Sigmoid colon (tissue), 4 donors: ENCODE results near the gene FGFR2.

Experiments used
- POLR2A ChIP-seq, 2 donors: fragments of 450-650 bp; IDR thresholded peaks; one replicate each; pipeline ENCODE4 v1.6.1; 2016; ENCODE audit warnings: antibody characterized with exemption in 2 of 2, mild to moderate bottlenecking in 2 of 2, moderate library complexity in 2 of 2
- POLR2AphosphoS5 ChIP-seq, 4 donors: sonication (generic); formaldehyde crosslinking; IDR thresholded peaks; one replicate each; pipeline ENCODE4 v1.6.1; 2017; ENCODE audit warnings: antibody characterized with exemption in 4 of 4
- TF ChIP-seq, protein P1 (sequence below), 4 experiments: fragments of 450-650 bp in 3 of 4; fragments of 200-600 bp in 1 of 4; IDR thresholded peaks; one replicate each; pipeline ENCODE4 v1.5.1; 2016 to 2019; ENCODE audit warnings: antibody characterized with exemption in 4 of 4, mild to moderate bottlenecking in 3 of 4, moderate library complexity in 2 of 4

- TF ChIP-seq POLR2A (IDR thresholded peaks at IDR 0.05) (no peak), POLR2AphosphoS5 (IDR thresholded peaks at IDR 0.05) (no peak)
- TF ChIP-seq, protein P1, sequence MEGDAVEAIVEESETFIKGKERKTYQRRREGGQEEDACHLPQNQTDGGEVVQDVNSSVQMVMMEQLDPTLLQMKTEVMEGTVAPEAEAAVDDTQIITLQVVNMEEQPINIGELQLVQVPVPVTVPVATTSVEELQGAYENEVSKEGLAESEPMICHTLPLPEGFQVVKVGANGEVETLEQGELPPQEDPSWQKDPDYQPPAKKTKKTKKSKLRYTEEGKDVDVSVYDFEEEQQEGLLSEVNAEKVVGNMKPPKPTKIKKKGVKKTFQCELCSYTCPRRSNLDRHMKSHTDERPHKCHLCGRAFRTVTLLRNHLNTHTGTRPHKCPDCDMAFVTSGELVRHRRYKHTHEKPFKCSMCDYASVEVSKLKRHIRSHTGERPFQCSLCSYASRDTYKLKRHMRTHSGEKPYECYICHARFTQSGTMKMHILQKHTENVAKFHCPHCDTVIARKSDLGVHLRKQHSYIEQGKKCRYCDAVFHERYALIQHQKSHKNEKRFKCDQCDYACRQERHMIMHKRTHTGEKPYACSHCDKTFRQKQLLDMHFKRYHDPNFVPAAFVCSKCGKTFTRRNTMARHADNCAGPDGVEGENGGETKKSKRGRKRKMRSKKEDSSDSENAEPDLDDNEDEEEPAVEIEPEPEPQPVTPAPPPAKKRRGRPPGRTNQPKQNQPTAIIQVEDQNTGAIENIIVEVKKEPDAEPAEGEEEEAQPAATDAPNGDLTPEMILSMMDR (IDR thresholded peaks at IDR 0.05) = no peak
Measured at GRCh38 chr10:121495719-121496118, 102.5 kb downstream of the FGFR2 start.
